SK-N-SH (cell line): ENCODE measurements around the gene COX7A1. TPM values are rescaled to one million over a fixed set of nuclear protein-coding genes. Genes with fewer than 3 reads are reported as not detected.

Experiments used
- CTCF ChIA-PET: fragments of 300-600, 350-600 bp; formaldehyde crosslinking; extraction: SDS; loops from one replicate; lab custom pipeline; 2021; lab: Yijun Ruan, JAX
- POLR2A ChIA-PET: fragments of 350-600 bp; sonication (Branson Sonifier 250); formaldehyde crosslinking; extraction: SDS; loops from one replicate; lab custom pipeline; 2020; ENCODE audit warnings: antibody characterized with exemption, inconsistent platforms; lab: Yijun Ruan, JAX
- DNase-seq: peaks from one replicate; pipeline ENCODE4 v3.0.0; 2012
- H2AFZ ChIP-seq: fragments of 200-600 bp; sonication (generic); 2 replicates; pipeline ENCODE4 v1.8.1; 2016; ENCODE audit warnings: antibody characterized with exemption, mild to moderate bottlenecking, low read depth
- H3F3A ChIP-seq: fragments of 200-600 bp; sonication (generic); replicated peaks from 2 replicates; pipeline ENCODE3; 2016; ENCODE audit warnings: antibody characterized with exemption, mild to moderate bottlenecking; ENCODE audit not compliant: insufficient read depth
- H3K27ac ChIP-seq, 2 experiments: fragments of 200-500 bp in 1 of 2; fragments of 200-600 bp in 1 of 2; sonication (Bioruptor generic) in 1 of 2; sonication (generic), shearing (Covaris generic) in 1 of 2; 2 replicates each; pipeline versions ENCODE4 v1.5.1 to v1.6.1; 2014 to 2016; ENCODE audit warnings: low read depth in 2 of 2, inconsistent platforms in 1 of 2, low read length in 1 of 2, mild to moderate bottlenecking in 1 of 2, mixed read lengths in 1 of 2
- H3K27me3 ChIP-seq: fragments of 200-600 bp; sonication (generic), shearing (Covaris generic); 2 replicates; pipeline ENCODE4 v1.6.1; 2016; ENCODE audit warnings: mixed run types; ENCODE audit not compliant: insufficient read depth
- H3K36me3 ChIP-seq, 2 experiments: fragments of 200-500 bp in 1 of 2; fragments of 200-600 bp in 1 of 2; sonication (Bioruptor generic) in 1 of 2; sonication (generic) in 1 of 2; replicated peaks in 1 of 2; 2 replicates each; pipeline versions ENCODE3 to v1.5.1; 2014 to 2016; ENCODE audit warnings: low read length in 1 of 2, mild to moderate bottlenecking in 1 of 2; ENCODE audit not compliant: insufficient read depth in 2 of 2, control insufficient read depth in 1 of 2
- H3K4me1 ChIP-seq, 2 experiments: fragments of 200-500 bp in 1 of 2; fragments of 200-600 bp in 1 of 2; sonication (Bioruptor generic) in 1 of 2; sonication (generic), shearing (Covaris generic) in 1 of 2; 2 replicates each; pipeline versions ENCODE4 v1.5.1 to v1.6.1; 2014 to 2016; ENCODE audit warnings: low read depth in 1 of 2, low read length in 1 of 2, mixed run types in 1 of 2; ENCODE audit not compliant: insufficient read depth in 2 of 2, control insufficient read depth in 1 of 2
- H3K4me2 ChIP-seq: fragments of 200-600 bp; sonication (generic), shearing (Covaris generic); 2 replicates; pipeline ENCODE4 v1.6.1; 2017; ENCODE audit warnings: mixed run types
- H3K4me3 ChIP-seq, 2 experiments: fragments of 200-500 bp in 1 of 2; fragments of 200-600 bp in 1 of 2; sonication (Bioruptor generic) in 1 of 2; sonication (generic), shearing (Covaris generic) in 1 of 2; 2 replicates each; pipeline versions ENCODE4 v1.5.1 to v1.8.1; 2014 to 2016; ENCODE audit warnings: low read depth in 2 of 2, inconsistent platforms in 1 of 2, low read length in 1 of 2, mild to moderate bottlenecking in 1 of 2, mixed read lengths in 1 of 2, moderate library complexity in 1 of 2
- H3K79me2 ChIP-seq: fragments of 200-600 bp; sonication (generic); 2 replicates; pipeline ENCODE4 v1.8.1; 2017; ENCODE audit warnings: mild to moderate bottlenecking; ENCODE audit not compliant: insufficient read depth
- H3K9ac ChIP-seq: fragments of 200-600 bp; sonication (generic); 2 replicates; pipeline ENCODE4 v1.6.1; 2017; ENCODE audit warnings: mixed run types
- H3K9me2 ChIP-seq: fragments of 200-600 bp; sonication (generic); 2 replicates; pipeline ENCODE4 v1.6.1; 2017; ENCODE audit warnings: mixed run types
- H3K9me3 ChIP-seq: fragments of 200-600 bp; sonication (generic); 2 replicates; pipeline ENCODE4 v1.6.1; 2017; ENCODE audit warnings: mixed run types, mild to moderate bottlenecking, moderate library complexity
- H4K20me1 ChIP-seq: fragments of 200-600 bp; sonication (generic); 2 replicates; pipeline ENCODE4 v1.6.1; 2017; ENCODE audit warnings: mild to moderate bottlenecking, mixed run types; ENCODE audit not compliant: insufficient read depth
- CHD2 ChIP-seq: fragments of 150-350 bp; IDR thresholded peaks from 2 replicates; pipeline ENCODE4 v1.6.1; 2018; ENCODE audit warnings: low read length; ENCODE audit not compliant: partially characterized antibody
- ELF1 ChIP-seq: IDR thresholded peaks from 2 replicates; pipeline ENCODE4 v1.4.0; 2012
- EP300 ChIP-seq, 2 experiments: IDR thresholded peaks; 2 replicates each; pipeline versions ENCODE4 v1.4.0 to v1.6.1; 2012; ENCODE audit warnings: borderline replicate concordance in 1 of 2, low read depth in 1 of 2, low read length in 1 of 2
- FOSL2 ChIP-seq: IDR thresholded peaks from 2 replicates; pipeline ENCODE4 v1.4.0; 2012; ENCODE audit warnings: low read depth, mild to moderate bottlenecking, moderate library complexity, borderline replicate concordance
- GABPA ChIP-seq: IDR thresholded peaks from 2 replicates; pipeline ENCODE4 v1.4.0; 2012; ENCODE audit warnings: low read depth, mild to moderate bottlenecking
- JUND ChIP-seq: IDR thresholded peaks from 2 replicates; pipeline ENCODE4 v1.4.0; 2012
- MEF2A ChIP-seq: IDR thresholded peaks from 2 replicates; pipeline ENCODE4 v1.4.0; 2012; ENCODE audit warnings: low read depth, borderline replicate concordance
- NFIC ChIP-seq: IDR thresholded peaks from 2 replicates; pipeline ENCODE4 v1.4.0; 2012; ENCODE audit warnings: borderline replicate concordance
- NRF1 ChIP-seq: IDR thresholded peaks from 2 replicates; pipeline ENCODE4 v1.6.1; 2012; ENCODE audit warnings: low read depth, mild to moderate bottlenecking, low read length
- RAD21 ChIP-seq: IDR thresholded peaks from 2 replicates; pipeline ENCODE4 v1.6.1; 2012; ENCODE audit warnings: mild to moderate bottlenecking, low read length
- RCOR1 ChIP-seq: fragments of 150-350 bp; IDR thresholded peaks from 2 replicates; pipeline ENCODE4 v1.6.1; 2017; ENCODE audit warnings: antibody characterized with exemption, low read length
- RFX5 ChIP-seq: IDR thresholded peaks from 2 replicates; pipeline ENCODE4 v1.6.1; 2012; ENCODE audit warnings: mild to moderate bottlenecking, improper control_type of control experiment, low read length
- SIN3A ChIP-seq: IDR thresholded peaks from 2 replicates; pipeline ENCODE4 v1.6.1; 2012; ENCODE audit warnings: low read depth, mild to moderate bottlenecking, low read length, moderate library complexity, borderline replicate concordance
- SMC3 ChIP-seq: IDR thresholded peaks from 2 replicates; pipeline ENCODE4 v1.6.1; 2012; ENCODE audit warnings: low read depth, low read length, improper control_type of control experiment
- TEAD4 ChIP-seq: IDR thresholded peaks from 2 replicates; pipeline ENCODE4 v1.4.0; 2012; ENCODE audit warnings: mild to moderate bottlenecking, borderline replicate concordance; ENCODE audit not compliant: insufficient read depth
- USF2 ChIP-seq: fragments of 150-350 bp; IDR thresholded peaks from 2 replicates; pipeline ENCODE4 v1.6.1; 2017; ENCODE audit warnings: antibody characterized with exemption, low read length, low read depth, borderline replicate concordance
- YY1 ChIP-seq: IDR thresholded peaks from 2 replicates; pipeline ENCODE4 v1.4.0; 2012; ENCODE audit warnings: low read depth, mild to moderate bottlenecking
- ZBTB33 ChIP-seq: IDR thresholded peaks from 2 replicates; pipeline ENCODE4 v1.4.0; 2012; ENCODE audit warnings: low read depth, borderline replicate concordance
- WGBS: methylation state at CpG from one replicate; pipeline ENCODE4 v1.1.6; 2017; ENCODE audit warnings: low lambda C conversion rate; 5-methylcytosine and 5-hydroxymethylcytosine counted together
- polyA plus RNA-seq, 3 experiments: library from polyadenylated mRNA; depleted of rRNA; stranded (reverse); fragments of >200 nt; gene quantifications; 2 replicates each; pipeline ENCODE4 v1.2.3, GENCODE V29; 2012
- TF ChIP-seq, protein P1 (sequence below): IDR thresholded peaks from 2 replicates; pipeline ENCODE4 v1.4.0; 2012; ENCODE audit warnings: low read depth, borderline replicate concordance

COX7A1 gene
- polyA plus RNA-seq, 1 of the 3 experiments (the other 2 are of a cell fraction) = not detected

GRCh38 chr19:36110487-36111199 lies 41.6 kb downstream of the COX7A1 start, which contains the start of gene OVOL3:
Gene OVOL3, plus strand, starts transcription at chr19:36111143. Its CDS starts 60 bp downstream, at chr19:36111203.
- Histone ChIP-seq H3K9me3 (no peaks in the 10 kb centered on the region), H3K9me2 (no peaks in the 10 kb centered on the region), H3K79me2 (peaks cover 12% of the 10 kb centered on the region; the same call in 1 of the 2 replicates), H3K27me3 (no peaks in the 10 kb centered on the region), H3K9ac (no peak within 1 kb of the TSS), H3K36me3 (peaks cover 4 to 21% of the 10 kb centered on the region in 2 experiments), H4K20me1 (no peaks in the 10 kb centered on the region), H3K27ac (no peak within 1 kb of the TSS), H2AFZ (no peak within 1 kb of the TSS), H3F3A (no peaks in the 10 kb centered on the region), H3K4me1 (peaks cover 0 to 13% of the 10 kb centered on the region in 2 experiments; a peak in 1 of 4 replicates), H3K4me2 (no peak within 1 kb of the TSS), H3K4me3 (no peak within 1 kb of the TSS)
- DNase-seq = no peak
- ChIA-PET POLR2A (no interaction called here), CTCF (no interaction called here)
- TF ChIP-seq EP300 (IDR thresholded peaks at IDR 0.05; ENCODE audit: borderline replicate concordance in 1 of 2, low read depth in 1 of 2, low read length in 1 of 2) = no peak
- no peak for TF ChIP-seq MEF2A
- no peak for TF ChIP-seq SMC3
- no peak for TF ChIP-seq RFX5
- no peak for TF ChIP-seq FOSL2
- no peak for TF ChIP-seq ELF1
- TF ChIP-seq SIN3A = no peak
- no peak for TF ChIP-seq NRF1
- TF ChIP-seq NFIC = no peak
- no peak for TF ChIP-seq TEAD4
- TF ChIP-seq RCOR1 = no peak
- no peak for TF ChIP-seq RAD21
- WGBS = no CpG with 5 or more reads among the region's 1 CpG

GRCh38 chr19:36108684-36109083 lies 43.6 kb downstream of the COX7A1 start:
- no peaks in the 10 kb centered on the region for H4K20me1 ChIP-seq
- H3K27me3 ChIP-seq = no peaks in the 10 kb centered on the region
- peaks cover 9 to 24% of the 10 kb centered on the region in 2 experiments for H3K36me3 ChIP-seq
- H3K27ac ChIP-seq = no peak overlapping the region
- H3K4me2 ChIP-seq = no peak overlapping the region
- H3F3A ChIP-seq = no peaks in the 10 kb centered on the region
- 91% methylated on average over 3 of the region's 3 CpGs for WGBS
- no peak overlapping the region for H2AFZ ChIP-seq
- peaks cover 5% of the 10 kb centered on the region; the same call in 1 of the 2 replicates for H3K79me2 ChIP-seq
- peaks cover 0 to 7% of the 10 kb centered on the region in 2 experiments; a peak in 1 of 4 replicates for H3K4me1 ChIP-seq
- DNase-seq = no peak
- H3K4me3 ChIP-seq = no peak overlapping the region
- H3K9me3 ChIP-seq = no peaks in the 10 kb centered on the region
- no peaks in the 10 kb centered on the region for H3K9me2 ChIP-seq
- ChIA-PET CTCF (no interaction called here), POLR2A (no interaction called here)
- H3K9ac ChIP-seq = no peak overlapping the region
- TF ChIP-seq RFX5 = no peak
- TF ChIP-seq RCOR1 = no peak
- no peak for TF ChIP-seq ZBTB33
- TF ChIP-seq NFIC = no peak
- TF ChIP-seq NRF1 = no peak
- no peak for TF ChIP-seq EP300 (IDR thresholded peaks at IDR 0.05; ENCODE audit: borderline replicate concordance in 1 of 2, low read depth in 1 of 2, low read length in 1 of 2)
- no peak for TF ChIP-seq JUND
- no peak for TF ChIP-seq GABPA
- TF ChIP-seq, protein P1, sequence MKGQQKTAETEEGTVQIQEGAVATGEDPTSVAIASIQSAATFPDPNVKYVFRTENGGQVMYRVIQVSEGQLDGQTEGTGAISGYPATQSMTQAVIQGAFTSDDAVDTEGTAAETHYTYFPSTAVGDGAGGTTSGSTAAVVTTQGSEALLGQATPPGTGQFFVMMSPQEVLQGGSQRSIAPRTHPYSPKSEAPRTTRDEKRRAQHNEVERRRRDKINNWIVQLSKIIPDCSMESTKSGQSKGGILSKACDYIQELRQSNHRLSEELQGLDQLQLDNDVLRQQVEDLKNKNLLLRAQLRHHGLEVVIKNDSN = no peak
- no peak for TF ChIP-seq CHD2
- TF ChIP-seq YY1 = no peak
- no peak for TF ChIP-seq USF2
